Measurements from ENCODE around the gene SSR4. TPM values are rescaled to one million over a fixed set of nuclear protein-coding genes. Genes with fewer than 3 reads are reported as not detected.

The SSR4 gene
- total RNA-seq, 2 experiments from 2014 or later: 158 to 162 TPM

DNA sequence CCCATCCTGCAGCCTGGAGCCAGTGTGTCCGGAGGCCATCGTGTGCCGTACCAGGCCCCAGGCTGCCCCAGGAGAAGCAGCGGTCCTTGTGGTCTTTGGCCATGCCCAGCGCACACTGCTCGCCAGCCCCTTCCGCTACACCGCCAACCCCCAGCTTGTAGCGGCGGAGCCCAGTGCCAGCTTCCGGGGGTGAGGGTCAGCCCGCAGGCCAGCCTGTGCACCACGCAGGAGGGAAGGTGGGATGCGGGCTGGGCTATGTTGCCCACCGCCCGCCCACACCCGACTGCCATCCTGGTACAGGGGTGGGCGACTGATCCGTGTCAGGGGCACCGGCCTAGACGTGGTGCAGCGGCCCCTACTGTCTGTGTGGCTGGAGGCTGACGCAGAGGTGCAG, 21.3 kb upstream of the SSR4 start:
- no peaks in the 10 kb centered on the region for H3K36me3 Mint-ChIP-seq
- no peaks in the 10 kb centered on the region for H3K4me1 Mint-ChIP-seq
- no peaks in the 10 kb centered on the region for H3K27me3 Mint-ChIP-seq
- no peak overlapping the region for H3K27ac Mint-ChIP-seq
- POLR2A ChIA-PET: no interaction called here
- no peaks in the 10 kb centered on the region for H3K9me3 Mint-ChIP-seq
- ATAC-seq (ENCODE audit: low read depth) (no peak), DNase-seq (no peak)
- no peak overlapping the region for H3K4me3 Mint-ChIP-seq

DNA sequence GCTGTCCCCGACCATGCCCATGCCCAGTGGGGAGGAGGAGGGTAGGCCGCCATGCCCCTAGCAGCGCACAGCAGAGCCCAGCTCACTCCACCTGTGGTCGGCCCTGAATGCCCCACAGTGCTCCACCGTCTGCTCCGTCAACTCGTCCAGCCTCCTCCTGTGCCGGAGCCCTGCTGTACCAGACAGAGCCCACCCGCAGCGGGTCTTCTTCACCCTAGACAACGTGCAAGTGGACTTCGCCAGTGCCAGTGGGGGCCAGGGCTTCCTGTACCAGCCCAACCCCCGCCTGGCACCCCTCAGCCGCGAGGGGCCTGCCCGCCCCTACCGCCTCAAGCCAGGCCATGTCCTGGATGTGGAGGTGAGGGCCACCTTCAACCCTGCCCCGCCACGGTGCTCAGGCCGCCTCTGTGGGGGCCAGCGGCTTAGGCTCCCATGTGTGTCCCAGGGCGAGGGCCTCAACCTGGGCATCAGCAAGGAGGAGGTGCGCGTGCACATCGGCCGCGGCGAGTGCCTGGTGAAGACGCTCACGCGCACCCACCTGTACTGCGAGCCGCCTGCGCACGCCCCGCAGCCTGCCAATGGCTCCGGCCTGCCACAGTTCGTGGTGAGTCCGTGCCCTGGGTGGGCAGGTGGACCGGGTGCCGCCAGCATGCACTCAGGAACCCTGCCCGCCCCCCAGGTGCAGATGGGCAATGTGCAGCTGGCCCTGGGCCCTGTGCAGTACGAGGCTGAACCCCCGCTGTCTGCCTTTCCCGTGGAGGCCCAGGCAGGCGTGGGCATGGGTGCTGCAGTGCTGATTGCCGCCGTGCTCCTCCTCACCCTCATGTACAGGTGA, 20.5 kb upstream of the SSR4 start:
- no peak overlapping the region for H3K27ac Mint-ChIP-seq
- H3K4me3 Mint-ChIP-seq: no peak overlapping the region
- no peaks in the 10 kb centered on the region for H3K36me3 Mint-ChIP-seq
- POLR2A ChIA-PET: no interaction called here
- H3K4me1 Mint-ChIP-seq: no peaks in the 10 kb centered on the region
- DNase-seq: no peak
- no peaks in the 10 kb centered on the region for H3K9me3 Mint-ChIP-seq
- H3K27me3 Mint-ChIP-seq: no peaks in the 10 kb centered on the region
- ATAC-seq (ENCODE audit: low read depth): no peak

DNA sequence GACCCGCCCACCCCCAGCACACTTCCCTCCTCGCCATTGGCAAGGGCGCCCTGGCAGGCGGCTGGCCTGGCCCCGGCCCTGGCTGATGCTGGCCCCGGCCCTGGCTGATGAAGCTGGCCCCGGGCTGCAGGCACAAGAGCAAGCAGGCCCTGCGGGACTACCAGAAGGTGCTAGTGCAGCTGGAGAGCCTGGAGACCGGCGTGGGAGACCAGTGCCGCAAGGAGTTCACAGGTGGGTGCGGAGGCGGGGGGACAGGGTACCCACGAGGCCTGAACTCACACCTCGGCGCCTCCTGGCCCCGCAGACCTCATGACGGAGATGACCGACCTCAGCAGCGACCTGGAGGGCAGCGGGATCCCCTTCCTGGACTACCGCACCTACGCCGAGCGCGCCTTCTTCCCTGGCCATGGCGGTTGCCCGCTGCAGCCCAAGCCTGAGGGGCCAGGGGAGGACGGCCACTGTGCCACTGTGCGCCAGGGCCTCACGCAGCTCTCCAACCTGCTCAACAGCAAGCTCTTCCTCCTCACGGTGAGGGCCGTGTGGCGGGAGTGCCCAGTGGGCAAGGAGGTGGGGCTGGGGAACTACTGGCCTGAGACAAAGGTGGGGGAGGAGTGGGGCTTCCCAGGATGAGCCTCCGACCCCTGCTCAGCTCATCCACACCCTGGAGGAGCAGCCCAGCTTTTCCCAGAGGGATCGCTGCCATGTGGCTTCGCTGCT, 19.7 kb upstream of the SSR4 start:
- H3K27ac Mint-ChIP-seq: no peak overlapping the region
- H3K9me3 Mint-ChIP-seq: no peaks in the 10 kb centered on the region
- ATAC-seq (ENCODE audit: low read depth) (no peak), DNase-seq (peak; percentile 1)
- no peaks in the 10 kb centered on the region for H3K4me1 Mint-ChIP-seq
- peaks cover 1% of the 10 kb centered on the region for H3K27me3 Mint-ChIP-seq
- H3K36me3 Mint-ChIP-seq: no peaks in the 10 kb centered on the region
- POLR2A ChIA-PET: no interaction called here
- no peak overlapping the region for H3K4me3 Mint-ChIP-seq

GRCh38 chrX:153775293-153776119, 19.0 kb upstream of the SSR4 start:
- H3K27ac Mint-ChIP-seq: no peak overlapping the region
- H3K4me1 Mint-ChIP-seq: no peaks in the 10 kb centered on the region
- no peak for ATAC-seq (ENCODE audit: low read depth)
- H3K36me3 Mint-ChIP-seq: no peaks in the 10 kb centered on the region
- H3K9me3 Mint-ChIP-seq: no peaks in the 10 kb centered on the region
- no peak overlapping the region for H3K4me3 Mint-ChIP-seq
- POLR2A ChIA-PET: no interaction called here
- DNase-seq: peak; percentile 19
- peaks cover 7% of the 10 kb centered on the region for H3K27me3 Mint-ChIP-seq

- POLR2A ChIA-PET: no interaction called here
- peak; percentile 6 for DNase-seq
- no peak overlapping the region for H3K4me3 Mint-ChIP-seq
- H3K9me3 Mint-ChIP-seq: no peaks in the 10 kb centered on the region
- no peak for ATAC-seq (ENCODE audit: low read depth)
- peaks cover 7% of the 10 kb centered on the region for H3K27me3 Mint-ChIP-seq
- H3K36me3 Mint-ChIP-seq: no peaks in the 10 kb centered on the region
- H3K27ac Mint-ChIP-seq: no peak overlapping the region
- H3K4me1 Mint-ChIP-seq: no peaks in the 10 kb centered on the region
These were observed 18.3 kb upstream of the SSR4 start for GRCh38 chrX:153776120-153776599.

DNA sequence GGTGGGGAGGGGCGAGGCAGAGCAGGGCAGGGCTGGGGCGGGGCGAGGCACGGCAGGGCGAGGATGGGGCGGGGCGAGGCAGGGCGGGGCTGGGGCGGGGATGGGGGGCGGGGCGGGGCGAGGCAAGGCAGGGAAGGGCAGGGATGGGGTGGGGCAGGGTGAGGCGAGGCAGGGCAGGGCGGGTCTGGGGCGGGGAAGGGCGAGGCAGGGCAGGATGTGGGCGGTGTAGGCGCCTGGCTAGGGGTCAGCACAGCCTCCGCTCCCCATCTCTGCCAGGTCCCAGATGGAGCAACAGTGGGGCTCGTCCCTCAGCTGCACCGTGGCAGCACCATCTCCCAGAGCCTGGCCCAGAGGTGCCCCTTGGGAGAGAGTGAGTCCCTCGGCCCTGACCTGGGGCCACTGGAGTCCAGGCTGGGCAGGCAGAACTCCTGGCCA, 17.8 kb upstream of the SSR4 start:
- no peak overlapping the region for H3K27ac Mint-ChIP-seq
- no peaks in the 10 kb centered on the region for H3K4me1 Mint-ChIP-seq
- H3K9me3 Mint-ChIP-seq: no peaks in the 10 kb centered on the region
- ATAC-seq (ENCODE audit: low read depth): no peak
- H3K36me3 Mint-ChIP-seq: no peaks in the 10 kb centered on the region
- no peak overlapping the region for H3K4me3 Mint-ChIP-seq
- peaks cover 7% of the 10 kb centered on the region for H3K27me3 Mint-ChIP-seq
- POLR2A ChIA-PET: no interaction called here
- DNase-seq: no peak

- H3K36me3 Mint-ChIP-seq: no peaks in the 10 kb centered on the region
- no peak overlapping the region for H3K4me3 Mint-ChIP-seq
- H3K27ac Mint-ChIP-seq: no peak overlapping the region
- no peak for DNase-seq
- POLR2A ChIA-PET: no interaction called here
- ATAC-seq (ENCODE audit: low read depth): no peak
- H3K4me1 Mint-ChIP-seq: no peaks in the 10 kb centered on the region
- H3K9me3 Mint-ChIP-seq: no peaks in the 10 kb centered on the region
- peaks cover 7% of the 10 kb centered on the region for H3K27me3 Mint-ChIP-seq
These were observed 17.0 kb upstream of the SSR4 start for GRCh38 chrX:153777261-153778090.

GRCh38 chrX:153778181-153778580, 16.3 kb upstream of the SSR4 start:
- no peak overlapping the region for H3K27ac Mint-ChIP-seq
- no peaks in the 10 kb centered on the region for H3K4me1 Mint-ChIP-seq
- POLR2A ChIA-PET: no interaction called here
- ATAC-seq (ENCODE audit: low read depth) (no peak), DNase-seq (no peak)
- no peak overlapping the region for H3K4me3 Mint-ChIP-seq
- H3K9me3 Mint-ChIP-seq: no peaks in the 10 kb centered on the region
- peaks cover 7% of the 10 kb centered on the region for H3K27me3 Mint-ChIP-seq
- H3K36me3 Mint-ChIP-seq: no peaks in the 10 kb centered on the region

DNA sequence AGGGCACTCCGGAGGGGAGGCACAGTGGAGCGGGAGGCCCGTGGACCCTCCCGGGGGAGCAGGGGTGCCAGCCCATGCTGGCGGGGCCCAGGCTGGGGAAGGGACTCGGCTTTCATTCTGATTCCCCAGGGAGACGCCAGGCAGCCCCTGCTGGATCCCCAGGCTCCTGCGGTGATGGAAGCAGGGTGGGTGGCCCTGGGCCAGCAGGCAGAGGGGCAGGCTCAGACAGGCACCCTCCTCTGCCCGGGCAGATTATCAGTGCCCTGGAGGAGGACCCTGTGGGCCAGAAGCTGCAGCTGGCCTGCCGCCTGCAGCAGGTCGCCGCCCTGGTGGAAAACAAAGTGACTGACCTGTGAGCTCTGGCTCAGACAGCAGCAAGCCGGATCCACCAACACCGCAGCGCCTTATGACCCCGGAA, 15.8 kb upstream of the SSR4 start:
- DNase-seq (no peak), ATAC-seq (ENCODE audit: low read depth) (no peak)
- no peaks in the 10 kb centered on the region for H3K36me3 Mint-ChIP-seq
- H3K4me1 Mint-ChIP-seq: no peaks in the 10 kb centered on the region
- peaks cover 7% of the 10 kb centered on the region for H3K27me3 Mint-ChIP-seq
- POLR2A ChIA-PET: no interaction called here
- no peaks in the 10 kb centered on the region for H3K9me3 Mint-ChIP-seq
- no peak overlapping the region for H3K4me3 Mint-ChIP-seq
- H3K27ac Mint-ChIP-seq: no peak overlapping the region

DNA sequence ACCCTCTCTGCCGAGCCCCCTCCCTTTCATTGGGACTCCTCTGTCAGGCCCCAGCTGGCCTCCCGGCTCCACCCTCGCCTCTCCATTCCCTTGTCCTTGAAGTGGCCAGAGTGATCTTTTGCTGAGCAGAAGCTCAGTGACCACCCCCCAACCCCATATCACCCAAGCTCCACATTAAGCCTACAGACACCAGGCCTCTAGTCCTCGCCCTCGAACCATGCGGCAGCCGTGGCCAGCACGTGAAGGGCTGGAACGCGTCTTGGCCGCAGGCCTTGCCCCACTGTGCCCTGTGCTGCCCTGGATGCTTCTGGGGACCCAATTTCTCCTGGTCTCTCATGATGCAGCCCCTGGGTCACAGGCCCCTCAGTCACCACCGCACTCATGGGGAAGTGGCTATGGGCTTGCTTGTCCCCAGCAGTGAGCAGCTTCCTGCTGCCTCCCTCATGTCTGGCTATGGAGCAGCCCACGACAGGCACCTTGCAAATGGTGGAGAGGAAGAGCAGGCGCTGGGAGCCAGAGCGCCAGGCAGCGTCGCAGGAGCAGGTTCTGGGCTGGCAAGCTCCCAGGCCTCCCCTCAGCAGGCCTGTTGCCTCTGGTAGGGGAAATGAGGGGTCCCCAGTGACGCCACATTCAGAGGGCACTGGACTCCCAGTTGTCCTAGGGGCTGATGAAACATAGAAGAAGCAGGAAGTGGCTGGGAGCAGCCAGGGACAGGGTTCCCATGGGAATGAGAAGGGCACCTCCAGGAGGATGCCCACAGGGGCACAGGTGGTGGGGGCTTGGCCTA, 14.4 kb upstream of the SSR4 start:
- no peak for DNase-seq
- Mint-ChIP-seq H3K4me3 (no peak overlapping the region), H3K4me1 (no peaks in the 10 kb centered on the region), H3K9me3 (no peaks in the 10 kb centered on the region), H3K36me3 (no peaks in the 10 kb centered on the region), H3K27ac (no peak overlapping the region), H3K27me3 (peaks cover 7% of the 10 kb centered on the region)
- no peak for ATAC-seq (ENCODE audit: low read depth)
- POLR2A ChIA-PET: no interaction called here

- no peak within 1 kb of the TSS for H3K4me3 Mint-ChIP-seq
- ATAC-seq (ENCODE audit: low read depth) (no peak), DNase-seq (no peak)
- no peaks in the 10 kb centered on the region for H3K36me3 Mint-ChIP-seq
- H3K27me3 Mint-ChIP-seq: peaks cover 7% of the 10 kb centered on the region
- no peaks in the 10 kb centered on the region for H3K4me1 Mint-ChIP-seq
- no peaks in the 10 kb centered on the region for H3K9me3 Mint-ChIP-seq
- no peak within 1 kb of the TSS for H3K27ac Mint-ChIP-seq
- POLR2A ChIA-PET: no interaction called here
These were observed 13.6 kb upstream of the SSR4 start, which contains the start of gene SRPK3 for GRCh38 chrX:153780678-153781427. SRPK3 (plus strand) TSS chrX:153781041; CDS start chrX:153781087, 46 bp downstream.

Measured in activated naive CD8-positive, alpha-beta T cell treated with anti-CD3 and anti-CD28 coated beads, Interleukin-2, amount 10 ng/mL, durations not matched to agents 7 days and 5 days (primary cell).